ENCODE measurements around the gene NEMF. TPM values are rescaled to one million over a fixed set of nuclear protein-coding genes. Genes with fewer than 3 reads are reported as not detected.
A peak's percentile ranks its signal among the peaks of the same experiment; 100 is the strongest.

The NEMF gene
- total and polyA plus RNA-seq, 3 donors from 2014 or later: 13.8 to 98.7 (median 81.3) TPM

- peak overlapping the region; percentile 96 for H3K4me3 ChIP-seq
- H3K4me1 ChIP-seq: peaks cover 33% of the 10 kb centered on the region
- no peaks in the 10 kb centered on the region for H3K9me3 ChIP-seq
- intact Hi-C loops (cut with DNase I; ENCODE audit: low total_unique reads): loop anchor here (10.0 kb wide), 1 partner anchor 81 kb away; no protein-coding TSS in a partner anchor
- WGBS, 2 donors: 0 to 1% methylated on average over 28 to 67 of the region's 85 CpGs
- TF ChIP-seq CTCF (IDR thresholded peaks at IDR 0.05): no peak
- no peak for TF ChIP-seq POLR2A (IDR thresholded peaks at IDR 0.05)
- no peaks in the 10 kb centered on the region for H3K36me3 ChIP-seq (ENCODE audit: low read depth, missing control alignments)
- peak overlapping the region; percentile 98 to 99 for H3K27ac ChIP-seq
- H3K27me3 ChIP-seq: no peaks in the 10 kb centered on the region
- peak; percentile 46 for DNase-seq
These were observed 41.0 kb upstream of the NEMF start for GRCh38 chr14:49893309-49894213.

GRCh38 chr14:49892636-49893308, 40.2 kb upstream of the NEMF start, which contains the start of gene ARF6:
Gene ARF6 (plus strand): TSS chr14:49893082. CDS start chr14:49893737, 655 bp downstream.
- DNase-seq: peak; percentile 98
- H3K4me3 ChIP-seq: peak within 1 kb of the TSS; percentile 96
- intact Hi-C loops (cut with DNase I; ENCODE audit: low total_unique reads): loop anchor here (10.0 kb wide), 1 partner anchor 82 kb away; no protein-coding TSS in a partner anchor
- H3K36me3 ChIP-seq (ENCODE audit: low read depth, missing control alignments): no peaks in the 10 kb centered on the region
- H3K9me3 ChIP-seq: no peaks in the 10 kb centered on the region
- 0% methylated on average over 34 to 36 of the region's 66 CpGs for WGBS, 2 donors
- H3K27me3 ChIP-seq: no peaks in the 10 kb centered on the region
- TF ChIP-seq POLR2A (IDR thresholded peaks at IDR 0.05) (peak; percentile 87), CTCF (IDR thresholded peaks at IDR 0.05) (no peak)
- peak within 1 kb of the TSS; percentile 98 to 99 for H3K27ac ChIP-seq
- H3K4me1 ChIP-seq: peaks cover 26% of the 10 kb centered on the region

- H3K36me3 ChIP-seq (ENCODE audit: low read depth, missing control alignments): no peaks in the 10 kb centered on the region
- H3K4me3 ChIP-seq: peak overlapping the region; percentile 96
- 0 to 1% methylated on average over 12 of the region's 12 CpGs for WGBS, 2 donors
- H3K27ac ChIP-seq: peak overlapping the region; percentile 98 to 99
- intact Hi-C loops (cut with DNase I; ENCODE audit: low total_unique reads): loop anchor here (10.0 kb wide), 1 partner anchor 83 kb away; no protein-coding TSS in a partner anchor
- no peaks in the 10 kb centered on the region for H3K27me3 ChIP-seq
- TF ChIP-seq POLR2A (IDR thresholded peaks at IDR 0.05) (no peak), CTCF (IDR thresholded peaks at IDR 0.05) (no peak)
- peaks cover 26% of the 10 kb centered on the region for H3K4me1 ChIP-seq
- DNase-seq: peak; percentile 83
- H3K9me3 ChIP-seq: no peaks in the 10 kb centered on the region
These were observed 39.7 kb upstream of the NEMF start for GRCh38 chr14:49892301-49892635.

- no peak overlapping the region for H3K27ac ChIP-seq
These were observed 35.7 kb upstream of the NEMF start for GRCh38 chr14:49888293-49888692.

More at GRCh38 chr14:49888293-49888692, 35.7 kb upstream of the NEMF start:
- peaks cover 6% of the 10 kb centered on the region for H3K4me1 ChIP-seq
- H3K36me3 ChIP-seq (ENCODE audit: low read depth, missing control alignments): no peaks in the 10 kb centered on the region
- WGBS, 2 donors: 84% methylated on average over 2 of the region's 2 CpGs
- no peaks in the 10 kb centered on the region for H3K9me3 ChIP-seq
- TF ChIP-seq CTCF (IDR thresholded peaks at IDR 0.05): no peak
- no peak overlapping the region for H3K4me3 ChIP-seq
- no peak for DNase-seq
- intact Hi-C loops (cut with DNase I; ENCODE audit: low total_unique reads): no loop called here
- H3K27me3 ChIP-seq: no peaks in the 10 kb centered on the region

Data from testis (tissue), 3 donors.